Cardiac muscle cell (in vitro differentiated cells and primary cell): ENCODE data around the gene MMGT1. TPM values are rescaled to one million over a fixed set of nuclear protein-coding genes. Genes with fewer than 3 reads are reported as not detected.

Experiments
- DNase-seq, 2 donors: peaks; one replicate each; pipeline versions ENCODE4 v3.0.0 to v3.0.0-alpha.2; 2010 to 2017; ENCODE audit warnings: low read depth in 1 of 2, low spot score in 1 of 2
- H3K27ac ChIP-seq: fragments of 200-600 bp; sonication (generic); 2 replicates; pipeline ENCODE4 v1.5.1; 2016
- H3K27me3 ChIP-seq: fragments of 200-600 bp; sonication (generic); 2 replicates; pipeline ENCODE4 v1.6.0; 2016; ENCODE audit warnings: control low read depth
- H3K36me3 ChIP-seq: fragments of 200-600 bp; sonication (generic); 2 replicates; pipeline ENCODE4 v1.5.1; 2016; ENCODE audit warnings: control low read depth
- H3K4me1 ChIP-seq: fragments of 200-600 bp; sonication (generic); 2 replicates; pipeline ENCODE4 v1.8.1; 2017; ENCODE audit warnings: low read depth, mild to moderate bottlenecking, mixed run types
- H3K4me3 ChIP-seq: fragments of 200-600 bp; sonication (generic); 2 replicates; pipeline ENCODE4 v1.5.1; 2016; ENCODE audit warnings: mild to moderate bottlenecking
- H3K9me3 ChIP-seq: fragments of 200-600 bp; sonication (generic); 2 replicates; pipeline ENCODE4 v1.5.1; 2017; ENCODE audit warnings: low read depth, mild to moderate bottlenecking, control low read depth
- CTCF ChIP-seq: IDR thresholded peaks from 2 replicates; pipeline ENCODE4 v1.5.1; 2012; ENCODE audit warnings: low read depth, mild to moderate bottlenecking, low read length
- polyA plus RNA-seq: library from polyadenylated mRNA; unstranded; fragments of >200 nt; fragmentation: Nextera tagmentation; extraction: Ambion mirVana; gene quantifications from 2 replicates; pipeline ENCODE4 v1.2.1, GENCODE V29; 2016
- total RNA-seq: library from RNA; depleted of rRNA; stranded (reverse); fragments of >200 nt; gene quantifications from 2 replicates; pipeline ENCODE4 v1.2.3, GENCODE V29; 2016

MMGT1 gene
- total and polyA plus RNA-seq, 2 experiments from 2014 or later: 8.5 to 9.5 TPM

DNA sequence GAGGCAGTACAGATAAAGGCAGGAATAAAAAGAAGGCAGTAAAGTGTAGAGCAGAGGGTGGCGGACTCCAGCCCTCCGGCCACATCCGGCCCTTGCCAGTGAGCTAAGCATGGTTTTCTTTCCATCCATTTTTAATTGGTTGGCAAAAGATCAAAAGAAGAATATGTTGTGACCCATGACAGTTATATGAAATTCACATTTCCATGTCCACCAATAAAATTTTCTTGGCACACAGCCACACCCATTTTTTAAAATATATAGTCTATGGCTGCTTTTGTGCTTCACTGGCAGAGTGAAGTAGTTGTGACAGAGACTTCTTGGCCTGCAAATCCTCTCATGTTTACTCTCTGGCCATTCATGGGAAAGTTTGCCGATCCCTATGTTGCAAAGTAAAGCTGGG is 41.2 kb upstream of the MMGT1 start:
- no peaks in the 10 kb centered on the region for H3K9me3 ChIP-seq
- no peak for DNase-seq
- no peaks in the 10 kb centered on the region for H3K36me3 ChIP-seq
- no peak for TF ChIP-seq CTCF
- no peak overlapping the region for H3K27ac ChIP-seq
- no peaks in the 10 kb centered on the region for H3K27me3 ChIP-seq
- no peaks in the 10 kb centered on the region for H3K4me1 ChIP-seq
- no peak overlapping the region for H3K4me3 ChIP-seq

- no peak for DNase-seq
- no peak for TF ChIP-seq CTCF
- no peaks in the 10 kb centered on the region for H3K36me3 ChIP-seq
- no peak overlapping the region for H3K27ac ChIP-seq
- no peaks in the 10 kb centered on the region for H3K9me3 ChIP-seq
- no peaks in the 10 kb centered on the region for H3K27me3 ChIP-seq
- no peak overlapping the region for H3K4me3 ChIP-seq
- H3K4me1 ChIP-seq: no peaks in the 10 kb centered on the region
These were observed 14.5 kb upstream of the MMGT1 start for GRCh38 chrX:135988245-135988644.

- Histone ChIP-seq H3K36me3 (no peaks in the 10 kb centered on the region), H3K4me1 (no peaks in the 10 kb centered on the region), H3K4me3 (peak overlapping the region; percentile 59), H3K27me3 (no peaks in the 10 kb centered on the region), H3K27ac (no peak overlapping the region), H3K9me3 (no peaks in the 10 kb centered on the region)
- no peak for DNase-seq
- TF ChIP-seq CTCF: no peak
These were observed 12.2 kb upstream of the MMGT1 start for GRCh38 chrX:135985973-135986310.

- Histone ChIP-seq H3K27me3 (no peaks in the 10 kb centered on the region), H3K4me3 (peak within 1 kb of the TSS; percentile 59), H3K9me3 (no peaks in the 10 kb centered on the region), H3K36me3 (no peaks in the 10 kb centered on the region), H3K27ac (peak within 1 kb of the TSS; percentile 60), H3K4me1 (no peaks in the 10 kb centered on the region)
- peak; percentile 57 to 82 for DNase-seq
- TF ChIP-seq CTCF: no peak
These were observed 11.6 kb upstream of the MMGT1 start, which contains the start of gene SLC9A6 for GRCh38 chrX:135985157-135985972. TSS of gene SLC9A6 (plus strand) at chrX:135985435. CDS start at chrX:135985659, 224 bp downstream.

- H3K27ac ChIP-seq: peak overlapping the region; percentile 60
- no peaks in the 10 kb centered on the region for H3K36me3 ChIP-seq
These were observed 11.0 kb upstream of the MMGT1 start for GRCh38 chrX:135984791-135985156.

More at GRCh38 chrX:135984791-135985156, 11.0 kb upstream of the MMGT1 start:
- no peak for DNase-seq
- Histone ChIP-seq H3K4me3 (peak overlapping the region; percentile 59), H3K9me3 (no peaks in the 10 kb centered on the region), H3K27me3 (no peaks in the 10 kb centered on the region), H3K4me1 (no peaks in the 10 kb centered on the region)
- no peak for TF ChIP-seq CTCF
